GM21717 (cell line): Measurements from ENCODE around the gene TM9SF4.
"Not testable (repeated sequence)": the region's sequence is repeated elsewhere in the genome, so short reads cannot be mapped to it uniquely, and the experiment has no call there.

Experiments used
- ATAC-seq: cut with Tn5 transposase; IDR thresholded peaks from one replicate; pipeline ENCODE4 v1.9.1; 2021; ENCODE audit warnings: mild to moderate bottlenecking, moderate library complexity; ENCODE audit not compliant: unreplicated experiment

The TM9SF4 gene

DNA sequence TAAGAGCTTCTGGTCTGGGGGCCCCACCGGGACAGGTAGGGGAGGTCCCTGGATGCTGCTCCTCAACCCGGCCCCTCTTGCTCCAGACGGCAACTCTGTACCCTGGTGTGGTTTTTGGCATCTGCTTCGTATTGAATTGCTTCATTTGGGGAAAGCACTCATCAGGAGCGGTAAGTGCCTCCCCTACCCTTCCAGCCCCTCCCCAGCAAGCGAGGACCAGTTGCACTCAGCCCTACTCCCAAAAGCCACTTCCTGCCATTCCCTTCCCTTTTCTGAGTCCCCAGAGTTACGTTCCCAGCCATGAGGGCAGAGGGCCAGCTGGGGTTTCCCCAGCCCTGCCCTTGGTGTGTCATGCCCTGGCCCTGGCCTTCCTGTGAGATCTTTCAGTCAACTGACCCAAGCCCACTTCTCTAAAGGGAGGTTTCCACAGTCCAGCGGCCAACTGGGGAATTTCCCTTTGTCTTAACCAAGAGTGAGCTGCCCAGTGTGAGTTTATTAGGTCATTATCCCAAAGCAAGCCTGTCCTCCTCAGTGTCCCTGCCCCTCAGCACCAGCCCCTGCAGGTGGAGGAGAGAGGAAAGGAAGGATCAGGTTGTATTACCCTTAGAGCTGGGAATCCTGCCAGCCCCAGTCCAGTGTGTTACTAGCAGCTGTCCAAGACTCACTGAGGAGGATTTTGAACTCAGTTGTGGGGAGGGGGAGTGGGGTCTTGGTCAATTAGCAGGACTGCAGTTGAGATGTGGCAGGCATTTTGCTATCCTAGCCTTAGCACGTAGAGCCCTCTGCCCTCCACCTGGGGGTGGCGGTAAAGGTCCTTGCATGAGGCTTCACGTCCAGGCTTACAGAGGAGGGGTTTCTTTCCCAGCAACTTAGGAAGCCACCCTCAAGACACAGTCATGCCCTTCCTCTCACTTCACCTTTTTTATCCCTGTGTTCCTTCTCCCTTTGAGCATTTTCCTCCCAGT, 45.8 kb downstream of the TM9SF4 start:
- ATAC-seq: no peak

DNA sequence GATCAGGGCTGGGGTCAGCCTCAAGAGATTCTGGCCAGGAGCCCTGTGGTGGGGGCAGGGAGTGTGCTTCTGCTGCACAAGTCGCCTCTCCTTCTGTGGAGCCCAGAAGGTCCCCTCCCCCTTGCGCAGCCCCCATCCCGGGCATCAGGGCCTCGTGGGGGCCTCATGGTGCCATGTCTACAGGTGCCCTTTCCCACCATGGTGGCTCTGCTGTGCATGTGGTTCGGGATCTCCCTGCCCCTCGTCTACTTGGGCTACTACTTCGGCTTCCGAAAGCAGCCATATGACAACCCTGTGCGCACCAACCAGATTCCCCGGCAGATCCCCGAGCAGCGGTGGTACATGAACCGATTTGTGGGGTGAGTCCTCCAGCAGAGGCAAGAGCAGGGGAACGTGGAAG, 48.1 kb downstream of the TM9SF4 start:
- ATAC-seq: no peak

DNA sequence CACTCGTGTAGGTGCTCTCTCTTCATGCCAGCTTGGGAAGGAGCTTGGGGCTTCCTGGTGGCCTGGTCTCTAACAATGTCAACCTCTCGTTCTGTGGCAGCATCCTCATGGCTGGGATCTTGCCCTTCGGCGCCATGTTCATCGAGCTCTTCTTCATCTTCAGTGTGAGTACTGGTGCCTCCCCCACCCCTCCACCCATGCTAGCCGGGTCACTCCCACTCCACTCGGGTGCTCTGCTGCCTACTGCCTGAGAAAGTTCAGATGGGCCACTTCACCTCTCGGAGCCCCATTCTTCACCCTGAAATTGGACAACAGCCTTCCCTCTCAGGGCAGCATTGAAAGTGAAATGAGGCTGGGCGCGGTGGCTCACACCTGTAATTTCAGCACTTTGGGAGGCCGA, 48.8 kb downstream of the TM9SF4 start:
- ATAC-seq: no peak

DNA sequence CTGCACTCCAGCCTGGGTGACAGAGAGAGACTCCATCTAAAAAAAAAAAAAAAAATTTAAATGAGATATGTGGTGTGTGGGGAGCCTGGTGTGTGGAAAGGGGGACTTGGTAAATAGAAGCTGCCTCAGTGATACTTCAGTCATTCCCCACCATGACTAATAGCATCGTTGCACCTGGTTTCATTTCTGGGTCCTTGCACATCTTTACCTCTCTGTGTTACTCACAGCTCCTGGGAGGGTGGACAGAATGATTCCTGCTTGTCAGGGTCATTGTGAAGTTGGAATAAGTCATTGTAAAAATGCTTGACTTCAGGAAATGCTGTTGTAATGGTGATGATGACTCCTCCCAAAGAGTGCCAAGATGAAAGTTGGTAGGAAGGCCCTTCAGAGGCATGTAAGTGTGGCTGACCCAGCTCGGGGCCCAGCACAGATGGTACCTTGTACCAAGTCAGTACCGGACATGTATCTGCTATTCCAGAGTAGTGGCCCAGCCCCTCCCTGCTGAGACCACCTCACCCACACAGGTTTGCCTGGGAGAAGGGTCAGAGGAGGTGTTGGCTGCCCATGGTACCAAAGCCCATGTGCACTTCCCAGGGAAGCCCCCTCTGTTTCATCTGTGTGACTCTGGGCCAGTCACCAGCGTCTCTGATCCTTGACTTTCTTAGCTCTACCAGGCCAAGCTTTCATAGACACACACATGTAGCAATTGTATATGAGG, 49.6 kb downstream of the TM9SF4 start:
- ATAC-seq: no peak

GRCh38 chr20:32159766-32160221, 50.3 kb downstream of the TM9SF4 start:
- ATAC-seq: no peak

GRCh38 chr20:32160341-32160740, 50.8 kb downstream of the TM9SF4 start:
- no peak for ATAC-seq

GRCh38 chr20:32162351-32162750, 52.8 kb downstream of the TM9SF4 start:
- ATAC-seq: no peak

GRCh38 chr20:32163951-32164350, 54.4 kb downstream of the TM9SF4 start:
- no peak for ATAC-seq

- no peak for ATAC-seq
Measured at GRCh38 chr20:32164984-32165735, 55.6 kb downstream of the TM9SF4 start.

DNA sequence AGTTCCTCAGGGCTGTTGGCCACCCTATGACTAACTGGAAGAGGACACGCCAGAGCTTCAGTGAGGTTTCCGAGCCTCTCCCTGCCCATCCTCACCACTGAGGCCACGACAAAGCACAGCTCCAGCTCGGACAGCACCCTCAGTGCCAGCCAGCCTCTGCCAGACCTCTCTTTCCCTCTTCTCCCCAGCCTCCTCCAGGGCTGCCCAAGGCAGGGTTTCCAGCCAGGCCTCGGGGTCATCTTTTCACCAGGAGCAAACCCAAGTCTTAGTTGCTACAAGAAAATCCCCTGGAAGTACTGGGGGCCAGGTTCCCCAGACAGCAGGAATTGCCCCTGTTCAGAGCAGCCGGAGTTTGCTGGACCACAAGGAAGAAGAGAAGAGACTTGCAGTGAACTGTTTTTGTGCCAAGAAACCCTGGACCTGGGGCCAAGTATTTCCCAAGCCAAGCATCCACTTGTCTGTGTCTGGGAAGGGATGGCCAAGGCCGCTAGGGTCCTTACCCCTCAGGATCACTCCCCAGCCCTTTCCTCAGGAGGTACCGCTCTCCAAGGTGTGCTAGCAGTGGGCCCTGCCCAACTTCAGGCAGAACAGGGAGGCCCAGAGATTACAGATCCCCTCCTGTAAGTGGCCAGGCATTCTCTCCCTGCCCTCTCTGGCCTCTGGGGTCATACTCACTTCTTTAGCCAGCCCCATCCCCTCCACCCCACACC, 56.5 kb downstream of the TM9SF4 start:
- ATAC-seq: no peak

GRCh38 chr20:32167552-32167951, 58.0 kb downstream of the TM9SF4 start:
- no peak for ATAC-seq

- ATAC-seq: no peak
Measured at GRCh38 chr20:32168184-32168910, 58.8 kb downstream of the TM9SF4 start.

DNA sequence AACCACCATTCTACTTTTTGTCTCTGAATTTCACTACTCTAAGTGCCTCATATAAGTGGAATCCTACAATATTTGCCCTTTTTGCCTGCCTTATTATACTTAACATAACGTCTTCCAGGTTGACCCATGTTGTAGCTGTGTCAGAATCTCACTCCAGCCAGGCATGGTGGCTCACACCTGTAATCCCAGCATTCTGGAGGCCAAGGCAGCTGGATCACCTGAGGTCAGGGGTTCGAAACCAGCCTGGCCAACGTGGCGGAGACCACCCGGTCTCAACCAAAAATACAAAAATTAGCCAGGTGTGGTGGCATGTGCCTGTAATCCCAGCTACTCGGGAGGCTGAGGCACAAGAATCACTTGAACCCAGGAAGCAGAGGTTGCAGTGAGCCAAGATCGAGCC, 68.2 kb downstream of the TM9SF4 start:
- ATAC-seq: not testable (repeated sequence)

GRCh38 chr20:32179515-32179914, 70.0 kb downstream of the TM9SF4 start:
- ATAC-seq: no peak

DNA sequence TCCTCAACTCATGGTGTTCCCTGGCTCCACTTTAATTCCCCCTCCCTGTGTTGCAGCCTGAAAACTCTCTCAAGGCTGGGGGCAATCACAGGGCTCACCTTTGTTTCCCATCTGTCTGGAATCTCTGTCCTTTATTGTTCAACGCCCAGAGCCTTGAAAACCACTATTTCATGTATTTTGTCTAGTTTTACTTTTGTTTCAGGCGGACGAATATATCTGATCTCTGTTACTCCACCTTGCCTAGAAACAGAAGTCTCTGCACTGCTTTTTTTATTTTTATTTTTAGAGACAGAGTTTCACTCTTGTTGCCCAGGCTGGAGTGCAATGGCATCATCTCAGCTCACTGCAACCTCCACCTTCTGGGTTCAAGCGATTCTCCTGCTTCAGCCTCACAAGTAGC, 70.4 kb downstream of the TM9SF4 start:
- ATAC-seq: no peak

DNA sequence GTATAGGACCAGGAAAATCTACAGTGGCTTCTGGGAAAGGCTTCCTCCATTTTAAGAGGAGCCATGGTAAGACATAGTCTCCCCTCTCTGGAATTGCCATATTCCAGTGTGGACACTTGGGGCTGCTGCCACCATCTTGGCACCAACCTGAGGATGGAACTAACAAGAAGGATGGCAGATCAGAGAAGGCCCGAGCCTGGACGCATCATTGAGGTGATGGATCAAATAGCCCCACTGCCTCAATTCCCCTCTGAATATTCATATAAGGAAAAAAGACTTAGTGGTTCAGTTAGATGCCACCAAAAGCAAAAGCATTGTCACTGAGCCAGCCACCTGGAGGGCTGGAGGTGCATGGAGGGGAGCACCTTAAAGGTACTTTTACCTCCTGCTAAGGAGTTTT, 72.1 kb downstream of the TM9SF4 start:
- ATAC-seq: no peak

- ATAC-seq: no peak
Measured at GRCh38 chr20:32183947-32184635, 74.6 kb downstream of the TM9SF4 start.

GRCh38 chr20:32184961-32185603, 75.6 kb downstream of the TM9SF4 start:
- no peak for ATAC-seq

GRCh38 chr20:32186506-32186905, 77.0 kb downstream of the TM9SF4 start:
- ATAC-seq: no peak
